Spleen (tissue), 11 donors: ENCODE measurements around the gene UBE3B. TPM values are rescaled to one million over a fixed set of nuclear protein-coding genes. Genes with fewer than 3 reads are reported as not detected.

ENCODE experiments used
- DNase-seq: peaks from one replicate; pipeline ENCODE4 v3.0.0-alpha.2; 2020
- H3K27ac ChIP-seq, 8 donors: fragments of 200-600 bp; sonication (generic) in 7 of 8; 1 replicate in 4 of 8; 2 replicates in 4 of 8; pipeline versions ENCODE4 v1.5.0 to v1.8.0; 2016 to 2021; ENCODE audit warnings: inconsistent platforms in 4 of 8, mild to moderate bottlenecking in 4 of 8, moderate library complexity in 1 of 8
- H3K27me3 ChIP-seq, 7 donors: fragments of 200-600 bp; sonication (generic) in 6 of 7; replicated peaks in 1 of 7; 1 replicate in 4 of 7; 2 replicates in 3 of 7; pipeline versions ENCODE4 v1.5.0 to v1.8.0; 2016 to 2021; ENCODE audit warnings: inconsistent platforms in 3 of 7, mild to moderate bottlenecking in 1 of 7
- H3K36me3 ChIP-seq, 6 donors: fragments of 200-600 bp; sonication (generic) in 5 of 6; 1 replicate in 4 of 6; 2 replicates in 2 of 6; pipeline versions ENCODE4 v1.5.0 to v1.8.0; 2016 to 2021; ENCODE audit warnings: inconsistent platforms in 2 of 6
- H3K4me1 ChIP-seq, 6 donors: fragments of 200-600 bp; sonication (generic) in 5 of 6; 1 replicate in 3 of 6; 2 replicates in 3 of 6; pipeline versions ENCODE4 v1.5.0 to v1.8.0; 2016 to 2021; ENCODE audit warnings: inconsistent platforms in 3 of 6
- H3K4me3 ChIP-seq, 8 donors: fragments of 200-600 bp; sonication (generic) in 7 of 8; 1 replicate in 4 of 8; 2 replicates in 4 of 8; pipeline versions ENCODE4 v1.5.0 to v1.8.0; 2016 to 2021; ENCODE audit warnings: inconsistent platforms in 4 of 8, mild to moderate bottlenecking in 4 of 8, moderate library complexity in 2 of 8
- H3K9me3 ChIP-seq, 8 donors: fragments of 200-600 bp; sonication (generic) in 7 of 8; 1 replicate in 4 of 8; 2 replicates in 4 of 8; pipeline versions ENCODE4 v1.5.0 to v1.8.0; 2016 to 2021; ENCODE audit warnings: inconsistent platforms in 4 of 8
- CTCF ChIP-seq, 11 experiments: fragments of 200-600 bp in 7 of 11; fragments of 450-650 bp in 4 of 11; sonication (generic) in 4 of 11; IDR thresholded peaks in 8 of 11; conservative IDR thresholded peaks in 3 of 11; 1 replicate in 7 of 11; 2 replicates in 4 of 11; pipeline versions ENCODE4 v1.4.0 to v1.8.0; 2016 to 2021; ENCODE audit warnings: antibody characterized with exemption in 11 of 11, inconsistent platforms in 4 of 11, mild to moderate bottlenecking in 1 of 11
- POLR2A ChIP-seq, 3 donors: fragments of 450-650 bp; IDR thresholded peaks; one replicate each; pipeline ENCODE4 v1.5.1; 2017; ENCODE audit warnings: antibody characterized with exemption in 3 of 3, mild to moderate bottlenecking in 1 of 3
- POLR2AphosphoS5 ChIP-seq, 3 donors: sonication (generic); formaldehyde crosslinking; IDR thresholded peaks; one replicate each; pipeline ENCODE4 v1.5.1; 2017; ENCODE audit warnings: antibody characterized with exemption in 3 of 3
- WGBS, 5 donors: extraction: QIAGEN DNeasy Blood & Tissue Kit in 3 of 5; methylation state at CpG; one replicate each; pipeline versions ENCODE4 v1.1.5 to v1.1.7; 2013 to 2018; 5-methylcytosine and 5-hydroxymethylcytosine counted together
- intact Hi-C: fragments of 100-400 bp; cut with DNase I; formaldehyde crosslinking; loops from one replicate; pipeline ENCODE4 v1.15.0; 2023; ENCODE audit warnings: low total_unique reads
- polyA plus RNA-seq, 3 donors: library from polyadenylated mRNA; stranded (reverse); fragments of 200-250 nt; gene quantifications; one replicate each; pipeline ENCODE4 v1.2.1, GENCODE V29; 2013
- total RNA-seq, 7 donors: library from RNA; depleted of rRNA in 3 of 7; stranded (reverse); fragments of >200 nt in 3 of 7; fragmentation: NEBNext Ultra II Directional in 4 of 7; extraction: Animal tissue kit (Norgen Biotek cat#: 25700) in 4 of 7; gene quantifications; one replicate each; pipeline versions ENCODE4 v1.1.0 to v1.2.1, GENCODE V29; 2016 to 2021
- donor health status: healthy with polysubstance abuse.
- donor health status: DM: no; HTN: no; CAD: no; lungs with moderate emphysema.
- donor health status: DM: no; HTN: no; CAD: no.
- donor health status: Bipolar disorder and iron deficiency.
- donor health status: healthy.
- donor health status: DM: no; HTN: no; CAD: no.
- donor health status: DM: yes; HTN: yes; CAD: no.

UBE3B gene
- total and polyA plus RNA-seq, 10 donors: 5.7 to 63.1 (median 42.3) TPM

DNA sequence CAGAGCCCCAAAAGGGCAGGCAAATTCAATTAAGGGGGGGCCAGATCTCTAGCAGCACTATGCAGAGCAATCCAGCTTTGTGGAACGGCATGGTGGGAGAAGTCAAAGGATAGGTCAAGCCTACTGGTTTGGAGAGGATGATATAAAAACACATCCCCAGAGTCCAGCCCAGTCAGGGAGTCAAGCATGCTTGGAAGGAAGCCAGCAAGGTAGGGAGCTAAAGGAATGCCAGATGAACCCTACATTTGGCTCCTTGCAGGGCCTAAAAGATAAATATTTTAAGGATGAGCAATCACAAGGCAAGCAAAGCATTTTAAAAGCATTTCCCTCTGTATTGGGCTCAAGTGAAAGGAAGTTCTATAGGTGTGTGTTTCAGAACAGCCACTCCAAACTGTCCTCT is 21.7 kb upstream of the UBE3B start:
- no peak for TF ChIP-seq CTCF (IDR thresholded peaks at IDR 0.05 in 8 of 11, conservative IDR thresholded peaks at IDR 0.05 in 3 of 11)
- TF ChIP-seq POLR2A (IDR thresholded peaks at IDR 0.05): no peak
- no peak for TF ChIP-seq POLR2AphosphoS5 (IDR thresholded peaks at IDR 0.05)
- no peaks in the 10 kb centered on the region for H3K9me3 ChIP-seq
- no peak overlapping the region for H3K27ac ChIP-seq
- no peak for DNase-seq
- intact Hi-C loops: no loop called here
- no peak overlapping the region for H3K4me3 ChIP-seq
- H3K27me3 ChIP-seq: no peaks in the 10 kb centered on the region
- peaks cover 5 to 100% (median 83%) of the 10 kb centered on the region in 6 donors for H3K36me3 ChIP-seq
- H3K4me1 ChIP-seq: peaks cover 7 to 56% (median 31%) of the 10 kb centered on the region in 6 donors
- 94 to 100% (median 100%) methylated on average over 1 of the region's 1 CpG for WGBS, 5 donors

DNA sequence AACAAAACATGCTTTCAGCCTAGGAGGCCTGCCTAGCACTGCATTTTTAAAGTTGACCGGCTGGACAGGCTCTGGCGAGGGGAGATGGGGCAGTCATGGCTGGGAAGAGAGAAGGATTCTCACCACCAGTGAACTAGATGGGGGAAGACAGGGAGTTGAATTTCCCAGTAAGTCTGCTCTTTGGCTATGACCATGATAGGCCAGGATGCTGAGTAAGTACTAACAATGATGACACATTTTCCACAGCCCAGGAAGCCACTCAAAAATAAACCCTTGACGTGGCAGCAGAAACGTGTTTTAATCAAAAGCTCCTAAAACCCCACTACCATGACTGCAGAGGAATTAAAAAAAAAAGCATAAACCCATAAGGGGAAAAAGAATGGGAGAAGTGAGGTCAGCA is 19.3 kb upstream of the UBE3B start:
- no peak for DNase-seq
- no peaks in the 10 kb centered on the region for H3K27me3 ChIP-seq
- H3K4me3 ChIP-seq: no peak overlapping the region
- H3K36me3 ChIP-seq: peaks cover 5 to 81% (median 60%) of the 10 kb centered on the region in 6 donors
- H3K4me1 ChIP-seq: peaks cover 21 to 60% (median 43%) of the 10 kb centered on the region in 6 donors
- H3K9me3 ChIP-seq: no peaks in the 10 kb centered on the region
- intact Hi-C loops: no loop called here
- peak overlapping the region in 7 of 8 donors; percentile 39 to 87 (median 79) for H3K27ac ChIP-seq
- WGBS, 5 donors: 65 to 77% (median 72%) methylated on average over 4 of the region's 4 CpGs
- TF ChIP-seq POLR2AphosphoS5 (IDR thresholded peaks at IDR 0.05) (no peak), CTCF (IDR thresholded peaks at IDR 0.05 in 8 of 11, conservative IDR thresholded peaks at IDR 0.05 in 3 of 11) (no peak), POLR2A (IDR thresholded peaks at IDR 0.05) (no peak)

DNA sequence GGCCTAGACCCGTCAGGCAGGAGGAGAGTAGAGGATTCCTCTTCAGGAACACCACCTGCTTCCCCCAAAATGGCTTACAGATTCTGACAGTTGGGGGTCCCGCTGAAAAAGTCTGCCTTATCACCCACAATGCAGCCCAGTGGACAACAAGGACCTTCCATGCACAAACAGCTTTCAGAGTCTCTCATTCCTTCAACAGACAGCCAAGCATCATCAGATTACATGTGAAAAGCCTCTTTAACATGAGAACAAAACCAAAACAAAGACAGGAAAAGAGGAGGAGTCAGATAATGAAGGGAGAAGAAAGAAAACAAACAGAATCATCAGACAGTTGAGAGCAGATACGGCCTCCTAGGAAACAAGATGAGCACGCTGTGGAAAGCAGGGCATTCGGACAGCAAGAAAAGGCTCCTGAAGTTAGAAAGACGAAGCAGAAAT is 18.6 kb upstream of the UBE3B start:
- Histone ChIP-seq H3K9me3 (no peaks in the 10 kb centered on the region), H3K4me3 (no peak overlapping the region), H3K4me1 (peaks cover 23 to 67% (median 49%) of the 10 kb centered on the region in 6 donors), H3K27ac (peak overlapping the region in 7 of 8 donors; percentile 56 to 87 (median 79)), H3K36me3 (peaks cover 5 to 78% (median 54%) of the 10 kb centered on the region in 6 donors), H3K27me3 (no peaks in the 10 kb centered on the region)
- 69 to 80% (median 76%) methylated on average over 6 of the region's 6 CpGs for WGBS, 5 donors
- TF ChIP-seq POLR2A (IDR thresholded peaks at IDR 0.05) (no peak), POLR2AphosphoS5 (IDR thresholded peaks at IDR 0.05) (no peak), CTCF (IDR thresholded peaks at IDR 0.05 in 8 of 11, conservative IDR thresholded peaks at IDR 0.05 in 3 of 11) (no peak)
- intact Hi-C loops: no loop called here
- DNase-seq: no peak

DNA sequence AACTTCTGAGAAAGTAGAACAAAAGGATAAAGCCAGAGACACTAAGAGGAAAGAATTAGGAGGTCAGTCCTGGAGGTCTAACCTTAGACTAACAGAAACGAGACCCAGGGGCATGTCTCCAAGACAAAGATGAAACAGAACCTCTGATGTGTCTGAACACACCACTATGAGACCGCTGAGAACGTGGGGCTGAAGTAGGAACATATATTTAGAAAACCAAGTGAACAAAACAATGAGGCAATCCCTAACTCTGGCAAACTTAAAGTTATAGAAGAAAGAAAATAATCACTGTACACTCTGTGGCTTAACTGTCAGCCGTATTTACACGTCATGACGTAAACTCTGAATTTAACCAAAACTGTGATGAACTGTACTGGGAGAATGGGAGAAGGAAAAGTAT is 18.2 kb upstream of the UBE3B start:
- intact Hi-C loops: no loop called here
- TF ChIP-seq POLR2AphosphoS5 (IDR thresholded peaks at IDR 0.05) (no peak), POLR2A (IDR thresholded peaks at IDR 0.05) (no peak), CTCF (IDR thresholded peaks at IDR 0.05 in 8 of 11, conservative IDR thresholded peaks at IDR 0.05 in 3 of 11) (no peak)
- peaks cover 5 to 78% (median 49%) of the 10 kb centered on the region in 6 donors for H3K36me3 ChIP-seq

More for the DNA sequence above, 18.2 kb upstream of the UBE3B start:
- Histone ChIP-seq H3K27me3 (no peaks in the 10 kb centered on the region), H3K9me3 (no peaks in the 10 kb centered on the region), H3K4me3 (no peak overlapping the region), H3K27ac (peak overlapping the region in 7 of 8 donors; percentile 63 to 87 (median 82)), H3K4me1 (peaks cover 26 to 72% (median 53%) of the 10 kb centered on the region in 6 donors)
- DNase-seq: no peak
- 70 to 83% (median 80%) methylated on average over 6 of the region's 6 CpGs for WGBS, 5 donors
